Neural progenitor cell (in vitro differentiated cells): ENCODE results near the gene BCL2L11.

Source experiments
- CTCF ChIP-seq: fragments of 200-600 bp; sonication (generic); IDR thresholded peaks from 2 replicates; pipeline ENCODE4 v1.5.1; 2017; ENCODE audit warnings: antibody characterized with exemption, mild to moderate bottlenecking
- EZH2phosphoT487 ChIP-seq: fragments of 200-600 bp; sonication (generic); IDR thresholded peaks from 2 replicates; pipeline ENCODE4 v1.6.1; 2017; ENCODE audit warnings: antibody characterized with exemption

GRCh38 chr2:111210036-111210435 is 89.3 kb downstream of the BCL2L11 start:
- TF ChIP-seq CTCF = no peak
- no peak for TF ChIP-seq EZH2phosphoT487
